SK-N-SH (cell line): ENCODE data around the gene WDR81. TPM values are rescaled to one million over a fixed set of nuclear protein-coding genes. Genes with fewer than 3 reads are reported as not detected.

Experiments used
- CTCF ChIA-PET: fragments of 300-600, 350-600 bp; formaldehyde crosslinking; extraction: SDS; loops from one replicate; lab custom pipeline; 2021; lab: Yijun Ruan, JAX
- POLR2A ChIA-PET: fragments of 350-600 bp; sonication (Branson Sonifier 250); formaldehyde crosslinking; extraction: SDS; loops from one replicate; lab custom pipeline; 2020; ENCODE audit warnings: antibody characterized with exemption, inconsistent platforms; lab: Yijun Ruan, JAX
- DNase-seq: peaks from one replicate; pipeline ENCODE4 v3.0.0; 2012
- H2AFZ ChIP-seq: fragments of 200-600 bp; sonication (generic); 2 replicates; pipeline ENCODE4 v1.8.1; 2016; ENCODE audit warnings: antibody characterized with exemption, mild to moderate bottlenecking, low read depth
- H3F3A ChIP-seq: fragments of 200-600 bp; sonication (generic); replicated peaks from 2 replicates; pipeline ENCODE3; 2016; ENCODE audit warnings: antibody characterized with exemption, mild to moderate bottlenecking; ENCODE audit not compliant: insufficient read depth
- H3K27ac ChIP-seq, 2 experiments: fragments of 200-500 bp in 1 of 2; fragments of 200-600 bp in 1 of 2; sonication (Bioruptor generic) in 1 of 2; sonication (generic), shearing (Covaris generic) in 1 of 2; 2 replicates each; pipeline versions ENCODE4 v1.5.1 to v1.6.1; 2014 to 2016; ENCODE audit warnings: low read depth in 2 of 2, inconsistent platforms in 1 of 2, low read length in 1 of 2, mild to moderate bottlenecking in 1 of 2, mixed read lengths in 1 of 2
- H3K27me3 ChIP-seq: fragments of 200-600 bp; sonication (generic), shearing (Covaris generic); 2 replicates; pipeline ENCODE4 v1.6.1; 2016; ENCODE audit warnings: mixed run types; ENCODE audit not compliant: insufficient read depth
- H3K36me3 ChIP-seq, 2 experiments: fragments of 200-500 bp in 1 of 2; fragments of 200-600 bp in 1 of 2; sonication (Bioruptor generic) in 1 of 2; sonication (generic) in 1 of 2; replicated peaks in 1 of 2; 2 replicates each; pipeline versions ENCODE3 to v1.5.1; 2014 to 2016; ENCODE audit warnings: low read length in 1 of 2, mild to moderate bottlenecking in 1 of 2; ENCODE audit not compliant: insufficient read depth in 2 of 2, control insufficient read depth in 1 of 2
- H3K4me1 ChIP-seq, 2 experiments: fragments of 200-500 bp in 1 of 2; fragments of 200-600 bp in 1 of 2; sonication (Bioruptor generic) in 1 of 2; sonication (generic), shearing (Covaris generic) in 1 of 2; 2 replicates each; pipeline versions ENCODE4 v1.5.1 to v1.6.1; 2014 to 2016; ENCODE audit warnings: low read depth in 1 of 2, low read length in 1 of 2, mixed run types in 1 of 2; ENCODE audit not compliant: insufficient read depth in 2 of 2, control insufficient read depth in 1 of 2
- H3K4me2 ChIP-seq: fragments of 200-600 bp; sonication (generic), shearing (Covaris generic); 2 replicates; pipeline ENCODE4 v1.6.1; 2017; ENCODE audit warnings: mixed run types
- H3K4me3 ChIP-seq, 2 experiments: fragments of 200-500 bp in 1 of 2; fragments of 200-600 bp in 1 of 2; sonication (Bioruptor generic) in 1 of 2; sonication (generic), shearing (Covaris generic) in 1 of 2; 2 replicates each; pipeline versions ENCODE4 v1.5.1 to v1.8.1; 2014 to 2016; ENCODE audit warnings: low read depth in 2 of 2, inconsistent platforms in 1 of 2, low read length in 1 of 2, mild to moderate bottlenecking in 1 of 2, mixed read lengths in 1 of 2, moderate library complexity in 1 of 2
- H3K79me2 ChIP-seq: fragments of 200-600 bp; sonication (generic); 2 replicates; pipeline ENCODE4 v1.8.1; 2017; ENCODE audit warnings: mild to moderate bottlenecking; ENCODE audit not compliant: insufficient read depth
- H3K9ac ChIP-seq: fragments of 200-600 bp; sonication (generic); 2 replicates; pipeline ENCODE4 v1.6.1; 2017; ENCODE audit warnings: mixed run types
- H3K9me2 ChIP-seq: fragments of 200-600 bp; sonication (generic); 2 replicates; pipeline ENCODE4 v1.6.1; 2017; ENCODE audit warnings: mixed run types
- H3K9me3 ChIP-seq: fragments of 200-600 bp; sonication (generic); 2 replicates; pipeline ENCODE4 v1.6.1; 2017; ENCODE audit warnings: mixed run types, mild to moderate bottlenecking, moderate library complexity
- H4K20me1 ChIP-seq: fragments of 200-600 bp; sonication (generic); 2 replicates; pipeline ENCODE4 v1.6.1; 2017; ENCODE audit warnings: mild to moderate bottlenecking, mixed run types; ENCODE audit not compliant: insufficient read depth
- ELF1 ChIP-seq: IDR thresholded peaks from 2 replicates; pipeline ENCODE4 v1.4.0; 2012
- FOSL2 ChIP-seq: IDR thresholded peaks from 2 replicates; pipeline ENCODE4 v1.4.0; 2012; ENCODE audit warnings: low read depth, mild to moderate bottlenecking, moderate library complexity, borderline replicate concordance
- JUND ChIP-seq: IDR thresholded peaks from 2 replicates; pipeline ENCODE4 v1.4.0; 2012
- MXI1 ChIP-seq: IDR thresholded peaks from 2 replicates; pipeline ENCODE4 v1.6.1; 2012; ENCODE audit warnings: mild to moderate bottlenecking, low read depth, low read length, improper control_type of control experiment
- NFIC ChIP-seq: IDR thresholded peaks from 2 replicates; pipeline ENCODE4 v1.4.0; 2012; ENCODE audit warnings: borderline replicate concordance
- NRF1 ChIP-seq: IDR thresholded peaks from 2 replicates; pipeline ENCODE4 v1.6.1; 2012; ENCODE audit warnings: low read depth, mild to moderate bottlenecking, low read length
- RAD21 ChIP-seq: IDR thresholded peaks from 2 replicates; pipeline ENCODE4 v1.6.1; 2012; ENCODE audit warnings: mild to moderate bottlenecking, low read length
- RCOR1 ChIP-seq: fragments of 150-350 bp; IDR thresholded peaks from 2 replicates; pipeline ENCODE4 v1.6.1; 2017; ENCODE audit warnings: antibody characterized with exemption, low read length
- SIN3A ChIP-seq: IDR thresholded peaks from 2 replicates; pipeline ENCODE4 v1.6.1; 2012; ENCODE audit warnings: low read depth, mild to moderate bottlenecking, low read length, moderate library complexity, borderline replicate concordance
- TAF1 ChIP-seq: IDR thresholded peaks from 2 replicates; pipeline ENCODE4 v1.6.1; 2012; ENCODE audit warnings: low read depth, mild to moderate bottlenecking, low read length, moderate library complexity, borderline replicate concordance
- WGBS: methylation state at CpG from one replicate; pipeline ENCODE4 v1.1.6; 2017; ENCODE audit warnings: low lambda C conversion rate; 5-methylcytosine and 5-hydroxymethylcytosine counted together
- polyA plus RNA-seq, 3 experiments: library from polyadenylated mRNA; depleted of rRNA; stranded (reverse); fragments of >200 nt; gene quantifications; 2 replicates each; pipeline ENCODE4 v1.2.3, GENCODE V29; 2012
- TF ChIP-seq, protein P1 (sequence below): IDR thresholded peaks from 2 replicates; pipeline ENCODE4; 2012
- TF ChIP-seq, protein P2 (sequence below): IDR thresholded peaks from 2 replicates; pipeline ENCODE4 v1.6.1; 2012; ENCODE audit warnings: mild to moderate bottlenecking, low read depth, low read length, moderate library complexity
- TF ChIP-seq, protein P3 (sequence below): fragments of 150-350 bp; IDR thresholded peaks from 2 replicates; pipeline ENCODE4 v1.6.1; 2017; ENCODE audit warnings: antibody characterized with exemption, low read length, low read depth, borderline replicate concordance
- TF ChIP-seq, protein P4 (sequence below): fragments of 200-600 bp; sonication (generic); IDR thresholded peaks from 2 replicates; pipeline ENCODE4 v1.6.1; 2017; ENCODE audit warnings: antibody characterized with exemption, mild to moderate bottlenecking, moderate library complexity

The WDR81 gene
- polyA plus RNA-seq, 1 of the 3 experiments (the other 2 are of a cell fraction) = 9.3 TPM

DNA sequence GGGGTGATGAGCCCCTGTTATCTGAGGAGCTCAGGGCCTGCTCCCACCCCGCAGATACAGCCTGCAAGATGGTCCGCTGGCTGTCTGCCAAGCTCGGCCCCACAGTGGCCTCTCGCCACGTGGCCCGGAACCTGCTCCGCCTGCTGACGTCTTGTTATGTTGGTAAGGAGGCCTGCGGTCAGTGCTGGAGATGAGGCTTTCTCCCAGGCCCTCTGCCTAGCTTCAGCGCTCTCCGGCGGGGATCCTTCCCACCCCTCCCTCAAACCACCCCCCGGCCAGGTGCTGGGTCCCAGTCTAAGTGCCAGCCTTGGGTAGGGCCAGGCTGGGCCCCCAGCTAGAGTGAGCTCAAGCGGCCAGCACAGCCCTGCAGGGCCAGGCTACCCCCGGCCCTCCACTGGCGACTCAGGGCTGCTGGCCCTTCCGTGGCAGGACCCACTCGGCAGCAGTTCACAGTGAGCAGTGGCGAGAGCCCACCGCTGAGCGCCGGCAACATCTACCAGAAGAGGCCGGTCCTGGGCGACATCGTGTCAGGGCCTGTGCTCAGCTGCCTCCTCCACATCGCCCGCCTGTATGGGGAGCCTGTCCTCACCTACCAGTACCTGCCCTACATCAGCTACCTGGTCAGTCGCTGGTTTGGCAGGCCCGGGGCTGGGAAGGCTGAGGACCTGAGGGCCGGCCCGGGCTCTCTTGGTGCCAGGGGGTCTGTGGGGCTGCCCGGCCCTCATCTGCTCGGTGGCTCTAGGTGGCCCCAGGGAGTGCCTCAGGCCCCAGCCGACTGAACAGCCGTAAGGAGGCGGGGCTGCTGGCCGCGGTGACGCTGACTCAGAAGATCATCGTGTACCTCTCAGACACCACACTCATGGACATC is 6.1 kb downstream of the WDR81 start:
- DNase-seq = peak; percentile 48
- Histone ChIP-seq H2AFZ (no peak overlapping the region), H3K27me3 (no peaks in the 10 kb centered on the region), H3K4me3 (no peak overlapping the region), H3K27ac (no peak overlapping the region), H3K4me1 (peaks cover 0 to under 1% of the 10 kb centered on the region in 2 experiments; a peak in 1 of 4 replicates), H3K36me3 (peaks cover 0 to 39% of the 10 kb centered on the region in 2 experiments), H3K4me2 (no peak overlapping the region), H3K9ac (no peak overlapping the region), H3K79me2 (peaks cover 4% of the 10 kb centered on the region; the same call in 1 of the 2 replicates), H3F3A (no peaks in the 10 kb centered on the region), H3K9me2 (no peaks in the 10 kb centered on the region), H4K20me1 (no peaks in the 10 kb centered on the region), H3K9me3 (no peaks in the 10 kb centered on the region)
- ChIA-PET POLR2A (no interaction called here), CTCF (interaction anchor here (1.0 to 2.2 kb wide), 2 partner anchors 10 to 43 kb away, joined by 3 to 7 read pairs; no protein-coding TSS in a partner anchor)
- TF ChIP-seq NFIC = no peak
- TF ChIP-seq JUND = no peak
- no peak for TF ChIP-seq RCOR1
- WGBS = 83% methylated on average over 19 of the region's 40 CpGs

DNA sequence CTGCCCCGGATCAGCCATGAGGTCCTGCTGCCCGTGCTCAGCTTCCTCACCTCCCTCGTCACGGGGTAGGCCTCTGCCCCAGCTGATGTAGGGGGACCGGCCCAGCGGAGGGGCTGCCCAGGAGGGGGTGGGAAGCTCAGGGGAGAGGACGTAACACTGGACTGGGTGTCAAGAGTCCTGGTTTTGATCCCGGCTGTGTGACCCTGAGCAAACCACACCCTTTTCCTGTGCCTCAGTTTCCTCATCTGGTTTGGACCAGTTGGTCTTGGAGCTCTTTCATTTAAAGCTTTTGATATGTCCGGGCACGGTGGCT is 6.6 kb downstream of the WDR81 start:
- no peak overlapping the region for H3K27ac ChIP-seq
- TF ChIP-seq, protein P1, sequence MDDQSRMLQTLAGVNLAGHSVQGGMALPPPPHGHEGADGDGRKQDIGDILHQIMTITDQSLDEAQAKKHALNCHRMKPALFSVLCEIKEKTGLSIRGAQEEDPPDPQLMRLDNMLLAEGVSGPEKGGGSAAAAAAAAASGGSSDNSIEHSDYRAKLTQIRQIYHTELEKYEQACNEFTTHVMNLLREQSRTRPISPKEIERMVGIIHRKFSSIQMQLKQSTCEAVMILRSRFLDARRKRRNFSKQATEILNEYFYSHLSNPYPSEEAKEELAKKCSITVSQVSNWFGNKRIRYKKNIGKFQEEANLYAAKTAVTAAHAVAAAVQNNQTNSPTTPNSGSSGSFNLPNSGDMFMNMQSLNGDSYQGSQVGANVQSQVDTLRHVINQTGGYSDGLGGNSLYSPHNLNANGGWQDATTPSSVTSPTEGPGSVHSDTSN = no peak
- no peak for TF ChIP-seq NFIC
- TF ChIP-seq SIN3A = no peak
- no peak for TF ChIP-seq RAD21
- TF ChIP-seq, protein P2, sequence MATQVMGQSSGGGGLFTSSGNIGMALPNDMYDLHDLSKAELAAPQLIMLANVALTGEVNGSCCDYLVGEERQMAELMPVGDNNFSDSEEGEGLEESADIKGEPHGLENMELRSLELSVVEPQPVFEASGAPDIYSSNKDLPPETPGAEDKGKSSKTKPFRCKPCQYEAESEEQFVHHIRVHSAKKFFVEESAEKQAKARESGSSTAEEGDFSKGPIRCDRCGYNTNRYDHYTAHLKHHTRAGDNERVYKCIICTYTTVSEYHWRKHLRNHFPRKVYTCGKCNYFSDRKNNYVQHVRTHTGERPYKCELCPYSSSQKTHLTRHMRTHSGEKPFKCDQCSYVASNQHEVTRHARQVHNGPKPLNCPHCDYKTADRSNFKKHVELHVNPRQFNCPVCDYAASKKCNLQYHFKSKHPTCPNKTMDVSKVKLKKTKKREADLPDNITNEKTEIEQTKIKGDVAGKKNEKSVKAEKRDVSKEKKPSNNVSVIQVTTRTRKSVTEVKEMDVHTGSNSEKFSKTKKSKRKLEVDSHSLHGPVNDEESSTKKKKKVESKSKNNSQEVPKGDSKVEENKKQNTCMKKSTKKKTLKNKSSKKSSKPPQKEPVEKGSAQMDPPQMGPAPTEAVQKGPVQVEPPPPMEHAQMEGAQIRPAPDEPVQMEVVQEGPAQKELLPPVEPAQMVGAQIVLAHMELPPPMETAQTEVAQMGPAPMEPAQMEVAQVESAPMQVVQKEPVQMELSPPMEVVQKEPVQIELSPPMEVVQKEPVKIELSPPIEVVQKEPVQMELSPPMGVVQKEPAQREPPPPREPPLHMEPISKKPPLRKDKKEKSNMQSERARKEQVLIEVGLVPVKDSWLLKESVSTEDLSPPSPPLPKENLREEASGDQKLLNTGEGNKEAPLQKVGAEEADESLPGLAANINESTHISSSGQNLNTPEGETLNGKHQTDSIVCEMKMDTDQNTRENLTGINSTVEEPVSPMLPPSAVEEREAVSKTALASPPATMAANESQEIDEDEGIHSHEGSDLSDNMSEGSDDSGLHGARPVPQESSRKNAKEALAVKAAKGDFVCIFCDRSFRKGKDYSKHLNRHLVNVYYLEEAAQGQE = no peak
- no peak for TF ChIP-seq MXI1
- TF ChIP-seq TAF1 = no peak
- no peak for TF ChIP-seq FOSL2
- TF ChIP-seq, protein P3, sequence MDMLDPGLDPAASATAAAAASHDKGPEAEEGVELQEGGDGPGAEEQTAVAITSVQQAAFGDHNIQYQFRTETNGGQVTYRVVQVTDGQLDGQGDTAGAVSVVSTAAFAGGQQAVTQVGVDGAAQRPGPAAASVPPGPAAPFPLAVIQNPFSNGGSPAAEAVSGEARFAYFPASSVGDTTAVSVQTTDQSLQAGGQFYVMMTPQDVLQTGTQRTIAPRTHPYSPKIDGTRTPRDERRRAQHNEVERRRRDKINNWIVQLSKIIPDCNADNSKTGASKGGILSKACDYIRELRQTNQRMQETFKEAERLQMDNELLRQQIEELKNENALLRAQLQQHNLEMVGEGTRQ = no peak
- no peak for TF ChIP-seq JUND
- TF ChIP-seq, protein P4, sequence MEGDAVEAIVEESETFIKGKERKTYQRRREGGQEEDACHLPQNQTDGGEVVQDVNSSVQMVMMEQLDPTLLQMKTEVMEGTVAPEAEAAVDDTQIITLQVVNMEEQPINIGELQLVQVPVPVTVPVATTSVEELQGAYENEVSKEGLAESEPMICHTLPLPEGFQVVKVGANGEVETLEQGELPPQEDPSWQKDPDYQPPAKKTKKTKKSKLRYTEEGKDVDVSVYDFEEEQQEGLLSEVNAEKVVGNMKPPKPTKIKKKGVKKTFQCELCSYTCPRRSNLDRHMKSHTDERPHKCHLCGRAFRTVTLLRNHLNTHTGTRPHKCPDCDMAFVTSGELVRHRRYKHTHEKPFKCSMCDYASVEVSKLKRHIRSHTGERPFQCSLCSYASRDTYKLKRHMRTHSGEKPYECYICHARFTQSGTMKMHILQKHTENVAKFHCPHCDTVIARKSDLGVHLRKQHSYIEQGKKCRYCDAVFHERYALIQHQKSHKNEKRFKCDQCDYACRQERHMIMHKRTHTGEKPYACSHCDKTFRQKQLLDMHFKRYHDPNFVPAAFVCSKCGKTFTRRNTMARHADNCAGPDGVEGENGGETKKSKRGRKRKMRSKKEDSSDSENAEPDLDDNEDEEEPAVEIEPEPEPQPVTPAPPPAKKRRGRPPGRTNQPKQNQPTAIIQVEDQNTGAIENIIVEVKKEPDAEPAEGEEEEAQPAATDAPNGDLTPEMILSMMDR = no peak
- TF ChIP-seq ELF1 = no peak
- TF ChIP-seq NRF1 = no peak
- H3F3A ChIP-seq = no peaks in the 10 kb centered on the region
- H3K9ac ChIP-seq = no peak overlapping the region
- no peaks in the 10 kb centered on the region for H4K20me1 ChIP-seq
- peaks cover 0 to 37% of the 10 kb centered on the region in 2 experiments for H3K36me3 ChIP-seq
- CTCF ChIA-PET = interaction anchor here (2.2 kb wide), 1 partner anchor 10 kb away, joined by 7 read pairs; no protein-coding TSS in a partner anchor
- H3K4me3 ChIP-seq = no peak overlapping the region
- WGBS = 97% methylated on average over 3 of the region's 10 CpGs
- H3K79me2 ChIP-seq = peaks cover 4% of the 10 kb centered on the region; the same call in 1 of the 2 replicates
- H2AFZ ChIP-seq = no peak overlapping the region
- no peak overlapping the region for H3K4me2 ChIP-seq
- H3K4me1 ChIP-seq = no peaks in the 10 kb centered on the region
- no peaks in the 10 kb centered on the region for H3K9me2 ChIP-seq
- H3K27me3 ChIP-seq = no peaks in the 10 kb centered on the region
- peak; percentile 22 for DNase-seq
- H3K9me3 ChIP-seq = no peaks in the 10 kb centered on the region
- POLR2A ChIA-PET = no interaction called here
